WTC11 (cell line): Measurements from ENCODE around the gene GABPB1. TPM values are rescaled to one million over a fixed set of nuclear protein-coding genes. Genes with fewer than 3 reads are reported as not detected.

Source experiments
- ATAC-seq: fragments of 200-7000 bp; cut with Tn5 transposase; 2 replicates; pipeline ENCODE4 v1.10.0; 2021; ENCODE audit warnings: mild to moderate bottlenecking, moderate library complexity
- CTCF ChIA-PET: fragments of 300-600 bp; sonication (Branson Sonifier 250); formaldehyde crosslinking; loops from one replicate; lab custom pipeline; 2021; ENCODE audit warnings: antibody characterized with exemption; lab: Charles Lee
- POLR2A ChIA-PET: fragments of 350-600 bp; sonication (Branson Sonifier 250); formaldehyde crosslinking; loops from one replicate; lab custom pipeline; 2021; ENCODE audit warnings: antibody characterized with exemption; lab: Charles Lee
- DNase-seq: peaks from one replicate; pipeline ENCODE4 v3.0.0; 2021; ENCODE audit warnings: low spot score
- H3K27ac Mint-ChIP-seq: 2 replicates; pipeline ENCODE4 v1.8.0; 2021; ENCODE audit warnings: mixed read lengths
- H3K27me3 Mint-ChIP-seq: 2 replicates; pipeline ENCODE4 v1.8.0; 2021; ENCODE audit warnings: low read depth, mild to moderate bottlenecking, moderate library complexity, mixed read lengths
- H3K36me3 Mint-ChIP-seq: 2 replicates; pipeline ENCODE4 v1.8.0; 2021; ENCODE audit warnings: mixed read lengths
- H3K4me1 Mint-ChIP-seq: 2 replicates; pipeline ENCODE4 v1.8.0; 2022; ENCODE audit warnings: mixed read lengths
- H3K4me3 Mint-ChIP-seq: 2 replicates; pipeline ENCODE4 v1.8.0; 2021; ENCODE audit warnings: mild to moderate bottlenecking, moderate library complexity, mixed read lengths
- H3K9me3 Mint-ChIP-seq: 2 replicates; pipeline ENCODE4 v1.8.0; 2021; ENCODE audit warnings: mixed read lengths
- CREM ChIP-seq: sonication (generic); formaldehyde crosslinking; IDR thresholded peaks from 2 replicates; pipeline ENCODE4 v1.8.1; 2022; ENCODE audit warnings: mild to moderate bottlenecking, missing genetic modification reagents, moderate library complexity
- EMX1 ChIP-seq: fragments of 250-450 bp; sonication (Bioruptor Pico); IDR thresholded peaks from 2 replicates; pipeline ENCODE4 v1.8.0; 2021; ENCODE audit warnings: mild to moderate bottlenecking
- ESRRA ChIP-seq: sonication (generic); formaldehyde crosslinking; IDR thresholded peaks from 2 replicates; pipeline ENCODE4 v1.8.1; 2022; ENCODE audit warnings: mild to moderate bottlenecking, missing genetic modification reagents, borderline replicate concordance
- FOXJ3 ChIP-seq: sonication (generic); formaldehyde crosslinking; IDR thresholded peaks from 2 replicates; pipeline ENCODE4 v1.9.0; 2021; ENCODE audit warnings: missing genetic modification reagents, mild to moderate bottlenecking, borderline replicate concordance
- FOXP1 ChIP-seq: sonication (generic); formaldehyde crosslinking; IDR thresholded peaks from 2 replicates; pipeline ENCODE4 v1.8.0; 2022; ENCODE audit warnings: missing genetic modification reagents, mild to moderate bottlenecking, moderate library complexity, borderline replicate concordance
- JAZF1 ChIP-seq: fragments of 250-450 bp; sonication (Bioruptor Pico); IDR thresholded peaks from 2 replicates; pipeline ENCODE4 v1.9.0; 2021; ENCODE audit warnings: moderate library complexity, mild to moderate bottlenecking, inconsistent platforms
- MYBL2 ChIP-seq: sonication (generic); formaldehyde crosslinking; IDR thresholded peaks from 2 replicates; pipeline ENCODE4 v1.8.1; 2023; ENCODE audit warnings: mild to moderate bottlenecking, moderate library complexity, missing genetic modification reagents
- SMAD4 ChIP-seq: sonication (generic); formaldehyde crosslinking; IDR thresholded peaks from 2 replicates; pipeline ENCODE4 v1.8.0; 2022; ENCODE audit warnings: mild to moderate bottlenecking, missing genetic modification reagents
- TEAD4 ChIP-seq: sonication (generic); formaldehyde crosslinking; IDR thresholded peaks from 2 replicates; pipeline ENCODE4 v1.8.0; 2022; ENCODE audit warnings: mild to moderate bottlenecking, missing genetic modification reagents
- ZNF219 ChIP-seq: sonication (generic); formaldehyde crosslinking; IDR thresholded peaks from 2 replicates; pipeline ENCODE4 v1.8.0; 2023; ENCODE audit warnings: missing genetic modification reagents, mild to moderate bottlenecking, borderline replicate concordance
- total RNA-seq: library from RNA; stranded (reverse); gene quantifications from 3 replicates; pipeline ENCODE4 v1.2.3, GENCODE V29; 2021
- TF ChIP-seq, protein P1 (sequence below): sonication (generic); formaldehyde crosslinking; IDR thresholded peaks from 2 replicates; pipeline ENCODE4 v1.8.0; 2022; ENCODE audit warnings: mild to moderate bottlenecking, missing genetic modification reagents
- TF ChIP-seq, protein P2 (sequence below): fragments of 200-600 bp; IDR thresholded peaks from 2 replicates; pipeline ENCODE4 v1.8.0; 2022; ENCODE audit warnings: antibody characterized with exemption
- TF ChIP-seq, protein P3 (sequence below): sonication (generic); formaldehyde crosslinking; IDR thresholded peaks from 2 replicates; pipeline ENCODE4 v1.8.0; 2023; ENCODE audit warnings: missing genetic modification reagents
- TF ChIP-seq, protein P4 (sequence below): sonication (generic); formaldehyde crosslinking; IDR thresholded peaks from 2 replicates; pipeline ENCODE4 v1.8.0; 2023; ENCODE audit warnings: missing genetic modification reagents, mild to moderate bottlenecking, borderline replicate concordance
- TF ChIP-seq, protein P5 (sequence below): fragments of 250-450 bp; sonication (Bioruptor Pico); IDR thresholded peaks from 2 replicates; pipeline ENCODE4 v2.1.2; 2022; ENCODE audit warnings: mild to moderate bottlenecking, moderate library complexity
- TF ChIP-seq, protein P6 (sequence below): sonication (generic); formaldehyde crosslinking; IDR thresholded peaks from 2 replicates; pipeline ENCODE4 v1.8.0; 2022; ENCODE audit warnings: mild to moderate bottlenecking, missing genetic modification reagents
- TF ChIP-seq, protein P7 (sequence below): sonication (generic); formaldehyde crosslinking; IDR thresholded peaks from 2 replicates; pipeline ENCODE4 v1.8.1; 2023; ENCODE audit warnings: mild to moderate bottlenecking, missing genetic modification reagents, borderline replicate concordance
- TF ChIP-seq, protein P8 (sequence below): fragments of 250-450 bp; sonication (Bioruptor Pico); IDR thresholded peaks from 2 replicates; pipeline ENCODE4 v1.8.0; 2021; ENCODE audit warnings: mild to moderate bottlenecking

GABPB1 gene
- total RNA-seq, 1 experiment from 2014 or later, result 28.9 TPM

DNA sequence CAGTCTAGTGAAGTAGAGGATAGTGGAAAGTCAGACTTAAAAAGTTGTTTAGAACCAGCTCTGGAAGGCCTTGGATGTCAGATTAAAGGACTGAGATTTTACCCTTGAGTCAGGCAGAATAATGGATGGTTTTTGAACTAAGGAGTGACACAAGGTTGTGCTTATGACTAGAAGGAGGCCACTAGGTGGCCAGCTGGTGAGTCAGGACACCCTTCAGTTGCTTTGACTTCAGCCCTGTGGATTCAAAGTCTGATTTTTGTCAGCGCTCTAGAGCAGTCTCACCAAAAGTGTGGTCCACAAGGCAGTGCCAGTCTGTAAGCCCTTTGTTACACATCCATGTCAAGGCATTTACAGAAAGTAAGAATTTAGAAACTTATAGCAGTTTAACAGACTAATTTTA lies 3.8 kb upstream of the GABPB1 start (continued):
- no peak for TF ChIP-seq FOXP1
- TF ChIP-seq FOXJ3 (CRISPR knock-in tag), result no peak
- TF ChIP-seq CREM, result no peak
- TF ChIP-seq, protein P1, sequence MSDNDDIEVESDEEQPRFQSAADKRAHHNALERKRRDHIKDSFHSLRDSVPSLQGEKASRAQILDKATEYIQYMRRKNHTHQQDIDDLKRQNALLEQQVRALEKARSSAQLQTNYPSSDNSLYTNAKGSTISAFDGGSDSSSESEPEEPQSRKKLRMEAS (CRISPR knock-in tag), result no peak
- no peak for TF ChIP-seq SMAD4 (CRISPR knock-in tag)
- TF ChIP-seq TEAD4 (CRISPR knock-in tag), result no peak
- TF ChIP-seq, protein P2, sequence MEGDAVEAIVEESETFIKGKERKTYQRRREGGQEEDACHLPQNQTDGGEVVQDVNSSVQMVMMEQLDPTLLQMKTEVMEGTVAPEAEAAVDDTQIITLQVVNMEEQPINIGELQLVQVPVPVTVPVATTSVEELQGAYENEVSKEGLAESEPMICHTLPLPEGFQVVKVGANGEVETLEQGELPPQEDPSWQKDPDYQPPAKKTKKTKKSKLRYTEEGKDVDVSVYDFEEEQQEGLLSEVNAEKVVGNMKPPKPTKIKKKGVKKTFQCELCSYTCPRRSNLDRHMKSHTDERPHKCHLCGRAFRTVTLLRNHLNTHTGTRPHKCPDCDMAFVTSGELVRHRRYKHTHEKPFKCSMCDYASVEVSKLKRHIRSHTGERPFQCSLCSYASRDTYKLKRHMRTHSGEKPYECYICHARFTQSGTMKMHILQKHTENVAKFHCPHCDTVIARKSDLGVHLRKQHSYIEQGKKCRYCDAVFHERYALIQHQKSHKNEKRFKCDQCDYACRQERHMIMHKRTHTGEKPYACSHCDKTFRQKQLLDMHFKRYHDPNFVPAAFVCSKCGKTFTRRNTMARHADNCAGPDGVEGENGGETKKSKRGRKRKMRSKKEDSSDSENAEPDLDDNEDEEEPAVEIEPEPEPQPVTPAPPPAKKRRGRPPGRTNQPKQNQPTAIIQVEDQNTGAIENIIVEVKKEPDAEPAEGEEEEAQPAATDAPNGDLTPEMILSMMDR, result no peak
- TF ChIP-seq JAZF1, result no peak
- TF ChIP-seq, protein P3, sequence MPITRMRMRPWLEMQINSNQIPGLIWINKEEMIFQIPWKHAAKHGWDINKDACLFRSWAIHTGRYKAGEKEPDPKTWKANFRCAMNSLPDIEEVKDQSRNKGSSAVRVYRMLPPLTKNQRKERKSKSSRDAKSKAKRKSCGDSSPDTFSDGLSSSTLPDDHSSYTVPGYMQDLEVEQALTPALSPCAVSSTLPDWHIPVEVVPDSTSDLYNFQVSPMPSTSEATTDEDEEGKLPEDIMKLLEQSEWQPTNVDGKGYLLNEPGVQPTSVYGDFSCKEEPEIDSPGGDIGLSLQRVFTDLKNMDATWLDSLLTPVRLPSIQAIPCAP (CRISPR knock-in tag), result no peak
- TF ChIP-seq, protein P4, sequence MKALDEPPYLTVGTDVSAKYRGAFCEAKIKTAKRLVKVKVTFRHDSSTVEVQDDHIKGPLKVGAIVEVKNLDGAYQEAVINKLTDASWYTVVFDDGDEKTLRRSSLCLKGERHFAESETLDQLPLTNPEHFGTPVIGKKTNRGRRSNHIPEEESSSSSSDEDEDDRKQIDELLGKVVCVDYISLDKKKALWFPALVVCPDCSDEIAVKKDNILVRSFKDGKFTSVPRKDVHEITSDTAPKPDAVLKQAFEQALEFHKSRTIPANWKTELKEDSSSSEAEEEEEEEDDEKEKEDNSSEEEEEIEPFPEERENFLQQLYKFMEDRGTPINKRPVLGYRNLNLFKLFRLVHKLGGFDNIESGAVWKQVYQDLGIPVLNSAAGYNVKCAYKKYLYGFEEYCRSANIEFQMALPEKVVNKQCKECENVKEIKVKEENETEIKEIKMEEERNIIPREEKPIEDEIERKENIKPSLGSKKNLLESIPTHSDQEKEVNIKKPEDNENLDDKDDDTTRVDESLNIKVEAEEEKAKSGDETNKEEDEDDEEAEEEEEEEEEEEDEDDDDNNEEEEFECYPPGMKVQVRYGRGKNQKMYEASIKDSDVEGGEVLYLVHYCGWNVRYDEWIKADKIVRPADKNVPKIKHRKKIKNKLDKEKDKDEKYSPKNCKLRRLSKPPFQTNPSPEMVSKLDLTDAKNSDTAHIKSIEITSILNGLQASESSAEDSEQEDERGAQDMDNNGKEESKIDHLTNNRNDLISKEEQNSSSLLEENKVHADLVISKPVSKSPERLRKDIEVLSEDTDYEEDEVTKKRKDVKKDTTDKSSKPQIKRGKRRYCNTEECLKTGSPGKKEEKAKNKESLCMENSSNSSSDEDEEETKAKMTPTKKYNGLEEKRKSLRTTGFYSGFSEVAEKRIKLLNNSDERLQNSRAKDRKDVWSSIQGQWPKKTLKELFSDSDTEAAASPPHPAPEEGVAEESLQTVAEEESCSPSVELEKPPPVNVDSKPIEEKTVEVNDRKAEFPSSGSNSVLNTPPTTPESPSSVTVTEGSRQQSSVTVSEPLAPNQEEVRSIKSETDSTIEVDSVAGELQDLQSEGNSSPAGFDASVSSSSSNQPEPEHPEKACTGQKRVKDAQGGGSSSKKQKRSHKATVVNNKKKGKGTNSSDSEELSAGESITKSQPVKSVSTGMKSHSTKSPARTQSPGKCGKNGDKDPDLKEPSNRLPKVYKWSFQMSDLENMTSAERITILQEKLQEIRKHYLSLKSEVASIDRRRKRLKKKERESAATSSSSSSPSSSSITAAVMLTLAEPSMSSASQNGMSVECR (CRISPR knock-in tag), result no peak
- TF ChIP-seq, protein P5, sequence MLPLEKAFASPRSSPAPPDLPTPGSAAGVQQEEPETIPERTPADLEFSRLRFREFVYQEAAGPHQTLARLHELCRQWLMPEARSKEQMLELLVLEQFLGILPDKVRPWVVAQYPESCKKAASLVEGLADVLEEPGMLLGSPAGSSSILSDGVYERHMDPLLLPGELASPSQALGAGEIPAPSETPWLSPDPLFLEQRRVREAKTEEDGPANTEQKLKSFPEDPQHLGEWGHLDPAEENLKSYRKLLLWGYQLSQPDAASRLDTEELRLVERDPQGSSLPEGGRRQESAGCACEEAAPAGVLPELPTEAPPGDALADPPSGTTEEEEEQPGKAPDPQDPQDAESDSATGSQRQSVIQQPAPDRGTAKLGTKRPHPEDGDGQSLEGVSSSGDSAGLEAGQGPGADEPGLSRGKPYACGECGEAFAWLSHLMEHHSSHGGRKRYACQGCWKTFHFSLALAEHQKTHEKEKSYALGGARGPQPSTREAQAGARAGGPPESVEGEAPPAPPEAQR (CRISPR knock-in tag), result no peak

DNA sequence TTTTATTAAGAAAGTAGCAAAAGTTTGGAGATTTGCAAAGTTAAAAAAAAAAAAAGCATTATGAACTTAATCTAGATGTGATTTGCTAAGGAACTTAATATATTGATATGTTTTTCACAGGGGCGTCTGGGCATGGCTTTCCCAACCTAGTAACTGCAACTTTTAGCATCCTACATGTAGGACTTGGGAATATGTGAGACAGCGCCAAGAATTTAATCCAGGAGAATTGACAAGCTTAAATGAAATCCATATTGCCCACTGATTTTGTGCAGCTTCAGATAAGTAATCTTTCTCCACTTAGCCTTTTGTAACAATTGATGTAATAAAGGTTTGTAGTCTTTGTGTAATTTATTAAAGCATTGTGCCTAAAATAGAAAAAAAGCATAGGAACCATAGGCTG lies 982 bp upstream of the GABPB1 start:
- peaks cover 38% of the 10 kb centered on the region for H3K4me1 Mint-ChIP-seq
- no peaks in the 10 kb centered on the region for H3K27me3 Mint-ChIP-seq
- H3K36me3 Mint-ChIP-seq, result peaks cover 40% of the 10 kb centered on the region
- no peak for ATAC-seq
- DNase-seq, result no peak
- peak overlapping the region; percentile 99 for H3K27ac Mint-ChIP-seq
- ChIA-PET CTCF (no interaction called here), POLR2A (no interaction called here)
- peak overlapping the region; percentile 98 for H3K4me3 Mint-ChIP-seq
- no peaks in the 10 kb centered on the region for H3K9me3 Mint-ChIP-seq
- TF ChIP-seq EMX1 (CRISPR knock-in tag) (no peak), MYBL2 (CRISPR knock-in tag) (no peak), ESRRA (CRISPR knock-in tag) (no peak), ZNF219 (CRISPR knock-in tag) (no peak)
- TF ChIP-seq, protein P6, sequence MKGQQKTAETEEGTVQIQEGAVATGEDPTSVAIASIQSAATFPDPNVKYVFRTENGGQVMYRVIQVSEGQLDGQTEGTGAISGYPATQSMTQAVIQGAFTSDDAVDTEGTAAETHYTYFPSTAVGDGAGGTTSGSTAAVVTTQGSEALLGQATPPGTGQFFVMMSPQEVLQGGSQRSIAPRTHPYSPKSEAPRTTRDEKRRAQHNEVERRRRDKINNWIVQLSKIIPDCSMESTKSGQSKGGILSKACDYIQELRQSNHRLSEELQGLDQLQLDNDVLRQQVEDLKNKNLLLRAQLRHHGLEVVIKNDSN (CRISPR knock-in tag), result no peak
- TF ChIP-seq, protein P7, sequence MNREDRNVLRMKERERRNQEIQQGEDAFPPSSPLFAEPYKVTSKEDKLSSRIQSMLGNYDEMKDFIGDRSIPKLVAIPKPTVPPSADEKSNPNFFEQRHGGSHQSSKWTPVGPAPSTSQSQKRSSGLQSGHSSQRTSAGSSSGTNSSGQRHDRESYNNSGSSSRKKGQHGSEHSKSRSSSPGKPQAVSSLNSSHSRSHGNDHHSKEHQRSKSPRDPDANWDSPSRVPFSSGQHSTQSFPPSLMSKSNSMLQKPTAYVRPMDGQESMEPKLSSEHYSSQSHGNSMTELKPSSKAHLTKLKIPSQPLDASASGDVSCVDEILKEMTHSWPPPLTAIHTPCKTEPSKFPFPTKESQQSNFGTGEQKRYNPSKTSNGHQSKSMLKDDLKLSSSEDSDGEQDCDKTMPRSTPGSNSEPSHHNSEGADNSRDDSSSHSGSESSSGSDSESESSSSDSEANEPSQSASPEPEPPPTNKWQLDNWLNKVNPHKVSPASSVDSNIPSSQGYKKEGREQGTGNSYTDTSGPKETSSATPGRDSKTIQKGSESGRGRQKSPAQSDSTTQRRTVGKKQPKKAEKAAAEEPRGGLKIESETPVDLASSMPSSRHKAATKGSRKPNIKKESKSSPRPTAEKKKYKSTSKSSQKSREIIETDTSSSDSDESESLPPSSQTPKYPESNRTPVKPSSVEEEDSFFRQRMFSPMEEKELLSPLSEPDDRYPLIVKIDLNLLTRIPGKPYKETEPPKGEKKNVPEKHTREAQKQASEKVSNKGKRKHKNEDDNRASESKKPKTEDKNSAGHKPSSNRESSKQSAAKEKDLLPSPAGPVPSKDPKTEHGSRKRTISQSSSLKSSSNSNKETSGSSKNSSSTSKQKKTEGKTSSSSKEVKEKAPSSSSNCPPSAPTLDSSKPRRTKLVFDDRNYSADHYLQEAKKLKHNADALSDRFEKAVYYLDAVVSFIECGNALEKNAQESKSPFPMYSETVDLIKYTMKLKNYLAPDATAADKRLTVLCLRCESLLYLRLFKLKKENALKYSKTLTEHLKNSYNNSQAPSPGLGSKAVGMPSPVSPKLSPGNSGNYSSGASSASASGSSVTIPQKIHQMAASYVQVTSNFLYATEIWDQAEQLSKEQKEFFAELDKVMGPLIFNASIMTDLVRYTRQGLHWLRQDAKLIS (CRISPR knock-in tag), result no peak
- TF ChIP-seq, protein P8, sequence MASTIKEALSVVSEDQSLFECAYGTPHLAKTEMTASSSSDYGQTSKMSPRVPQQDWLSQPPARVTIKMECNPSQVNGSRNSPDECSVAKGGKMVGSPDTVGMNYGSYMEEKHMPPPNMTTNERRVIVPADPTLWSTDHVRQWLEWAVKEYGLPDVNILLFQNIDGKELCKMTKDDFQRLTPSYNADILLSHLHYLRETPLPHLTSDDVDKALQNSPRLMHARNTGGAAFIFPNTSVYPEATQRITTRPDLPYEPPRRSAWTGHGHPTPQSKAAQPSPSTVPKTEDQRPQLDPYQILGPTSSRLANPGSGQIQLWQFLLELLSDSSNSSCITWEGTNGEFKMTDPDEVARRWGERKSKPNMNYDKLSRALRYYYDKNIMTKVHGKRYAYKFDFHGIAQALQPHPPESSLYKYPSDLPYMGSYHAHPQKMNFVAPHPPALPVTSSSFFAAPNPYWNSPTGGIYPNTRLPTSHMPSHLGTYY (CRISPR knock-in tag), result no peak
